GM18868 (cell line): ENCODE measurements around the gene TNFRSF11A.
A peak's percentile ranks its signal among the peaks of the same experiment; 100 is the strongest.

Experiments
- ATAC-seq: cut with Tn5 transposase; IDR thresholded peaks from one replicate; pipeline ENCODE4 v1.9.1; 2021; ENCODE audit warnings: mild to moderate bottlenecking, moderate library complexity; ENCODE audit not compliant: unreplicated experiment

The TNFRSF11A gene

DNA sequence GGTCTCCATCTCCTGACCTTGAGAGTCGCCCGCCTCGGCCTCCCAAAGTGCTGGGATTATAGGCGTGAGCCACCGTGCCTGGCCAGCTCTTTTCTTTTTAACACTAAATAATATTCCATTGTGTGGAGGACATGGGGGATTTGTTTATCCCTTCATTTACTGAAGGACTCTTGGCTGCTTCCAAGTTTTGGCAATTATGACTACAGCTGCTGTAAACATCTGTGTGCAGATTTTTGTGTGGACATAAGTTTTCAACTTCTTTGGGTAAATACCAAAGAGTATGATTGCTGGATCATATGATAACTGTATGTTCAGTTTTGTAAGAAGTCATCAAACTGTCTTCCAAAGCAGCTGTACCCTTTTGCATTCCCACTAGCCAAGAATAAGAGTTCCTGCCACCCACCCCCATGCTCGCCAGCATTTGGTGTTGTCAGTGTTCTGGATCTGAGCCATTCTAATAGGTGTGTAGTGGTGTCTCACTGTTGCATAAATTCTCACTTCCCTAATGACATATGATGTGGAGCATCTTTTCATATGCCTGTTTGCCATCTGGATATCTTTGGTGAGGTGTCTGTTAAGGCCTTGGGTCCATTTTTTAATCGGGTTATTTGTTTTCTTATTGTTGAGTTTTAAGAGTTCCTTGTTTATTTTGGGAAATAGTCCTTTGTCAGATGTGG is 52.2 kb downstream of the TNFRSF11A start:
- no peak for ATAC-seq

DNA sequence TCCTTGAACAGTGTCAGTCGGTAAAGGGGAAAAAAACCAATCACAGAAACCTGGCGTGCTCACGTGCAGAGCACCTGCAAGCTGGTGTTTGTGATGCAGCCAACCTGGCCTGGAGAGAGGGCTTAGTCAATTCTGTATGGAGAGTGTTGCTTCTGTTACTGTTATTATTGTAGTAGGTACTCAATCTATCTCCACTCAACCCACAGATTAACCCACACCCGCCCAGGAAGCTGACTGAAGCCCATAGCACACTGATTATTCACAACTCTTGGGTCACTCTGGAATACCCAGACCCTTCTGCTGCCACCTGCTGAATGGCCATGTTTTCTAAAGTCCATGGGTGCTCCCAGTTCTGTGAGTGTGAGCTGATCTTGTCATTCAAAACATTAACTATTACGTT is 53.9 kb downstream of the TNFRSF11A start:
- no peak for ATAC-seq

GRCh38 chr18:62381373-62381772 is 56.3 kb downstream of the TNFRSF11A start:
- no peak for ATAC-seq

DNA sequence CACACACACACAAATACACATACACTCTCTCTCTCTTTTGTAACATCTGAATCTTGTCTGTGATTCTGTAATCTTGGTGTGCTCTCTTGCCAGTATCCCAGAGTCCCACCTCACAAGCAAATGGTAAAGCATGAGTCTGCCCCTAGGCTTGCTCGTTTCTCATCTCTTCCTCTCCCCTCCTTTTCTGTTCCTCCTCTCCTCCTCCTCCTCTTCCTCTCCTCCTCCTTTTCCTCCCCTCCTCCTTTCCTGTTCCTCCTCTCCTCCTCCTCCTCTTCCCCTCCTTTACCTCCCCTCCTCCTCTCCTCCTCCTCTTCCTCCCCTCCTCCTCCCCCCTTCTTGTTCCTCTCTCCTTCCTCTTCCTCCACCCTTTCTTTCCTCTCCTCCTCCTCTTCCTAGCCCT is 59.0 kb downstream of the TNFRSF11A start:
- no peak for ATAC-seq

- no peak for ATAC-seq
Observed at GRCh38 chr18:62384610-62385097, 59.5 kb downstream of the TNFRSF11A start.

DNA sequence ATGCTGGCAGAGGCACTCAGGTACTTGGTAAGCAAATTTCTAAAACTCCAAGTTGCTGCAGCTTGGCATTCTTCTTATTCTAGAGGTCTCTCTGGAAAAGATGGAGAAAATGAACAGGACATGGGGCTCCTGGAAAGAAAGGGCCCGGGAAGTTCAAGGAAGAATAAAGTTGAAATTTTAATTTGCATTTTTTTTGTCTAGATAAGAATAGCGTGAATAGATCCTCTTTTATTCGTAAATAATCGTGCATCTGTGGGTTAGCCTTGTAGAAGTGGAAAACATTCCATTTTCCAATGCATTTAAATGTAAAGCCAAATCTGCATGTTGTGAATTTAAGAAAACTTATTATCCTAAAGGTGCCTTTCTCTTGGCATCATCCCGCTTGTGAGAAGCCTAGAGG is 61.0 kb downstream of the TNFRSF11A start:
- ATAC-seq, result no peak

DNA sequence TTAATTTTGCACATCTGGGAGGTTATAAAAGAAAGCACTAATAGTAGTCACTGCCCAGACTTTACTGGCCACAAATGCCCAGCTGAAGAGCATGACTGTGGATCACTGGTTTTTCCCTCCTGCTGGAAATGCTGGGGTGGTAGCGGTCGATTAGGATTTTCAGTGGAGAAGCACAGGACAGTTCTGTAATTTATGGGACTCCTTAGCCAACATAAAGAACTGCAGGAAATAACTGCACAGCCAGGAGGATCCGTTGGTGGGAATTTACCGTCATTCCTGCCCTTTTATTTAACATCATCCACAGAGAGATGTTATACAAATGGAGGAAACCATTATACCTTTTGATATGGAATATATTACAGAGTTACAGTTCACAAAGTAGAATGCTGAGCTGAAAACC is 61.5 kb downstream of the TNFRSF11A start:
- ATAC-seq, result no peak

DNA sequence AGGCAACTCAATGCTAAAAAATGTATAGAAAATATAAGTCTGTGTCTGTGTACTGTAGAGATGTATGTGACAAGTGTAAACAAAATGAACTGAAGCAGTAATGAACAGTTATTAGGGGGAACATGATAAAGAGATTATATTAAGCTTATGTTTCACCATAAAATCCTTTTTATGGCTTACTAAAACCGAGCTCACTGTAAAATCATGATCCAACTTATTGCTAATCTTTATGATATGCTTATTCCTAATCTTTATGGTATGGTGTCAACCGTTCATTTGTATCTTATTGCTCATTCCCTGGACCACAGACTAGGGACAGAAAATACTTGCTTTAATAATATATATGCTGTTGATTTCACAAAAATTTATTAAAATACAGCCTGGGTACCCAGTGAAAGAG is 62.1 kb downstream of the TNFRSF11A start:
- no peak for ATAC-seq

- no peak for ATAC-seq
Observed at GRCh38 chr18:62388855-62389760, 64.0 kb downstream of the TNFRSF11A start.

DNA sequence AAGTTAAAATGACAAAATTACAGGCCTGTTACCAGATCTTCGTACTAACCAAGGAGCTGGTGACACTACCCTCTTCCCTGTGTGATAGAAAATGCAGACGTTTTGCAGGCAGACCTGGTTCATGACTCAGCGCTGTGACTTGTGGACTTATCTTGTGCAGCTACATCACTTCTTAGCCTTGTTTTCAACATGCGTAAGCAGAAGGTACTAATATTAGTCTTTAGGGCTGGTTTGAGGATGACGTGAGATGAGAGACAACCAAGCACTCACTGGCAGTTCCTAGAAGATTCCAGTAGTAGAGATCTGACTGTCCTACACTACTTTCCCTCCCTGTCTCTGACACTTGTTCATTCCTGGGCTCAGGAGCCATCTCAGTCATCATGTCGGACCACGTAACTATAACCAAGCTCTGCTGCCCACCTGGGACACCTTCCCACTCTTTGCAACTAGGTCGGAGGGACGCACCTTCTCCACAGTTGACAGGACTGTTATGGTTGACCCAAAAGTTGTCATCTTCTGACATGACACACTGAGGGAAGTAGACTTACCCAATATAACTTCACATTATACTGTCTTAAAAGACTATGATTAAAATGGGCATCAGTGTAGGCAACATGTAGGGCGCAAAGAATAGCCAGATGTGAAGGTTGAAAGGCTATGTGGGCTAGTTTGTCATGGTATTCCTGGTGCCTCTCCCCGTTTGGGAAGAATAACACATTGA is 64.8 kb downstream of the TNFRSF11A start:
- ATAC-seq, result no peak

DNA sequence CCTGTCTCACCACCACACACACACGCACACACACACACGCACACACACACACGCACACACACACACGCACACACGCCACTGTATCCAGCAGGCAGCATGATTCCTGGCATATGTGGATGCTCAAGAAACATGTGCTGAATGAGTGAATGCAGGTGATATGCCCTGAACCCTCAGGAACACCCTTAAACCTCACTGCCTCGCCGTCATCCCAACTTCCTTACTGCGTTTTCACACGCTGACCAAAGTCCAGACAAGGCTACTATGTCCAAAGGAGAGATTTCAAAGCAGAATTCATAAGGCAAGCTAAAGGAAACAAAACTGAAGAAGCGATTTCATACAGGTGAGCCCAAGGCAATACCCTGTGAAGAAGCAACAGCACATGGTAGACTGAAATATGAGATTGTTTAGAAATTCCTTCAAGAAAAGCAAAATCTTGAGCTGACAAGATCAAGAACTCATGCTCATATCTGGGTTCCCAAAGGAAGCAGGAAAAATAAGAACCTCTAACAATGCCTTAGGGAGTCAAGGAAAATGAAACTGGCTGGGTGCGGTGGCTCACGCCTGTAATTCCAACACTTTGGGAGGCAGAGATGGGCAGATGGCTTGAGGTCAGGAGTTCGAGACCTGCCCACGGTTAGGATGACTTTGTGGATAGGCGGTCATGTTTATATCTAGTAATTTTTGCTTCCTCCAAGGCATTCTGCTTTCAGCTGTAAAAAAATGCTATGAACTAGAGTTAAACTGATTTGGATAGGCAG is 69.1 kb downstream of the TNFRSF11A start:
- no peak for ATAC-seq

DNA sequence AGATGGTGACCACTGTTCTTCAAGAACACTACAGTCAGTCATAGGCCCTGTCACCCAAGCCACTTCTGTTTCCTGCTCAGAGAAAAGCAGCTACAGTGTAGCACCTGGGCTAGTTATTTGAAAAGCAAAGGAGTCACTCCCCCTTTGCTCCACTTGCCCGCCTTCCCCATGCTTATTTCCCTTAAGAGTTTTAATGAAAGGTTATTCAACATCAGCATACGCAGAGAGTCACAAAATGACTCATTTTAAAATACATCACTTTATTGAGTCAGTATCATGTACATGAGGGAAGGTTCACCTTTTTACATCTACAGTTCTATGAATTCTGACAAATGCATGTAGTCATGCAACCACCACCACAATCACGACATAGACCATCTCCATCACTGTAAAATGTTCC is 71.3 kb downstream of the TNFRSF11A start:
- no peak for ATAC-seq

GRCh38 chr18:62396967-62397366 is 71.9 kb downstream of the TNFRSF11A start:
- no peak for ATAC-seq

DNA sequence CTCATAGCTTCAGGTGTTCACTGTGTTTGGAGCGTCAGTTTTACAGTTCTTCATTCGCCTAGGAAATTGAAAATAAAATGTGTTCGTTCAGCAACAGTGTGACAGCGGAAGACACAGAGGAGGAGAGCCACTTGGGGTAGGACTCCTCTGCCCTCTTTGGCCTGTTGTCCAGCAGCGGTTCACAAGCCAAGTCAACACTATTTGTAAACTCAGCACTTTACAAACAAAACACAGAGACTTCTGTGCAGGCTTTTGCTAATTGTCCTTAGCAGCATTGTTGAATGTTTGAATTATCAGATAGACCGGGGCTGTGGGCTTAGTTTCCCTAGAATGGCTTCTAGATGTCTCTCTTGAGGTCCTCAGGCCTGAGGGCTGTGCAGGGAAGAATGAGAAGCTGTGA is 73.2 kb downstream of the TNFRSF11A start:
- ATAC-seq, result no peak

DNA sequence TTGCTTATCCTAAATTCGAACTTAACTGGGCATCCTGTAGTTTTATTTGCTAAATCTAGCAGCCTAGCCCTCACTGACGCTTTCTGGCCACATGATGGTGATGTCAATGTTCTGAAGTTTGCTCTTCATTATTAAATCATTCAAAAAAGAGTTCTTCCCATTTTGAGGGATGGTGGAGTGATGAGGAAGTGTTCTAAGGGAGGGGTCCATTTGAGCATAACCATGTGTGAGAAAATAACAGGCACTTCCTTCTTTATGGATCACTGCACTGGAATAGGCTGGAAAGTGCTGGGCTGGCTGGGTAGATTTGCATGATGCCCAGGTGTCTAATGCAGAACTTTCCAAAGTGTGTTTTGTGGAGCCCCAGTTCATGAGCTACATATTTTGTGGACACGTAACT is 74.2 kb downstream of the TNFRSF11A start:
- ATAC-seq, result no peak

- peak; percentile 85 for ATAC-seq
Observed at GRCh38 chr18:62399781-62400308, 74.7 kb downstream of the TNFRSF11A start.

DNA sequence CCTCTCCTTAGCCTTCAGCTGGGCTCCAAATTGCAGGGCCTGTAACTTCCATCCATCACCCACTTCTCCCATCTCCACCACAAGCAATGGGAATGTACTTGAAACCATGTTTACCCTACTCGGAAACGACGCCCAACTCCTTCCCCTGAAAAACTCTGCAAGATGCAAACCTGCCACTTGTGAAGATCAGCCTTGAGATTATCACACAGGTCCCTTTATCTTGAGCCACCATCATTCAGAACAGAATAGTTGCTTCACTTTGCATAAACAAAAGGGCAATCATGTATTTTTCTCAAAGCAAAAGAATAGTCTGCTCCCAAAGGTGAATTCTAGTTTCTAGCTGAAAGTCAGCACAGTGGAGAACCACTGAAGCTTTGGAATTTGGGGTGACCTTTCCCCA is 75.8 kb downstream of the TNFRSF11A start:
- ATAC-seq, result no peak

DNA sequence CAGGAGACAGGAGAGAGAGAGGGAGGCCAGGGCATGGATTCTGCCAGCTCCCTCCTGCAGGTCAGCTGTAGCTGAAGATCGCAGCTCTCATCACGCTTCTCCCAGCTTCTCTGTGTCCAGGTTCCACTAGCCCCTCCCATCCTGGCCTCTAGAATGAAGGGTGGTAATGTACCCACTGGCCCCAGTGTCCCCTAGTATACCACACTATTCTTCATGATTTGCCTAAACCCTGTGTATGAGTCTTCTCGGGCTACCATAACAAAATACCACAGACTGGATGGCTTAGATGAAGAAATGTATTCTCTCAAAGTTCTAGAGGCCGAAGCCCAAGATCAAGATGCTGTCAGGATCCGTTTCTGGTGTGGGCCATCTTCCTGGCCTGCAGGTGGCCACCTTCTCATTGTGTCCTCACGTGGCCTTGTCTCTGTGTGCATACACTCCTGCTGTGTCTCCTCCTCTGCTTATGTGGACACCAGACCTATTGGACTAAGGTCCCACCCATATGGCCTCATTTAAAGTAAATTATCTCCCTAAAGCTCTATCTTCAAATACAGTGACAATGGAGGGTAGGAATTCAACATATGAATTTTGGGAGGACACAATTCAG is 77.3 kb downstream of the TNFRSF11A start:
- no peak for ATAC-seq

DNA sequence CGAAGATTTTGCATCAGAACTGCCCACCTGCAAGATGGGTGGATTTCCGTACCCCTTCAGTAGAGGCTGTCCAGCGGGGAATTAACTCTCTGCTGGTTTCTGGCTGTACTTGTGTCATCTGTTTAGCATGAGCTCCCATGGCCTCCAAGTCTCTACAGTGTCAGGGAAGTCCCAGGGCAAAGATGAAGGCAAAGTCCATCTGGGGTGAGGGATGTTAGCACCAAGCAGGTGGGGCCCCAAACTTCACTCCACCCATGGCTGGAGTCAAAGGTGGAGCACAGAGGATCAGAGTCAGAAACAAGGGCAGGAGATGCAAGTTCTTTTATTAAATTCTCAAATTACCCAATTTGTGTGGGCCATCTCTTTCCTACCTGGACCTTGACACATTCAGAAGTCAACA is 78.0 kb downstream of the TNFRSF11A start:
- no peak for ATAC-seq

GRCh38 chr18:62404881-62405280 is 79.8 kb downstream of the TNFRSF11A start:
- no peak for ATAC-seq
